G401.6 (cell line): Measurements from ENCODE around the gene NES.

ENCODE experiments used
- FAIRE-seq: peaks from 2 replicates; lab custom pipeline; 2012; peaks lifted over from hg19 to GRCh38; lab: Jason Lieb, UNC

Gene NES

DNA sequence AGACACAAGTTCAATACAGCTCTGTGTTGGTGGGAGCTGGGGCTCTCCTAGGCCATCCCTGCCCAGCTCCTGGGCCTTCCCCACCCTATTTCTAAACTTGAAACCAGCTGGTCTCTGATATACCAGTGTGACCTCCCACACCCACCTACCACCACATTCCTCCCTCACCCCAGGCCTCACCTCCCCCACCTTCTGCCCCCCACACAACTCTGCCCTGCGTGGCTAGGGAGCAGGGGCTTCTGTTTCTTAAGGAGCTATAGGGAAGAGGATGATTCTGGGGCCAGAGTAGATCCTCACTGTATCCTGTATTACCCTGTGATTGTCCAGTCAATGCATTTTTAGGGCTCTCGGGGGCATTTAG, 16.5 kb downstream of the NES start:
- no peak for FAIRE-seq

DNA sequence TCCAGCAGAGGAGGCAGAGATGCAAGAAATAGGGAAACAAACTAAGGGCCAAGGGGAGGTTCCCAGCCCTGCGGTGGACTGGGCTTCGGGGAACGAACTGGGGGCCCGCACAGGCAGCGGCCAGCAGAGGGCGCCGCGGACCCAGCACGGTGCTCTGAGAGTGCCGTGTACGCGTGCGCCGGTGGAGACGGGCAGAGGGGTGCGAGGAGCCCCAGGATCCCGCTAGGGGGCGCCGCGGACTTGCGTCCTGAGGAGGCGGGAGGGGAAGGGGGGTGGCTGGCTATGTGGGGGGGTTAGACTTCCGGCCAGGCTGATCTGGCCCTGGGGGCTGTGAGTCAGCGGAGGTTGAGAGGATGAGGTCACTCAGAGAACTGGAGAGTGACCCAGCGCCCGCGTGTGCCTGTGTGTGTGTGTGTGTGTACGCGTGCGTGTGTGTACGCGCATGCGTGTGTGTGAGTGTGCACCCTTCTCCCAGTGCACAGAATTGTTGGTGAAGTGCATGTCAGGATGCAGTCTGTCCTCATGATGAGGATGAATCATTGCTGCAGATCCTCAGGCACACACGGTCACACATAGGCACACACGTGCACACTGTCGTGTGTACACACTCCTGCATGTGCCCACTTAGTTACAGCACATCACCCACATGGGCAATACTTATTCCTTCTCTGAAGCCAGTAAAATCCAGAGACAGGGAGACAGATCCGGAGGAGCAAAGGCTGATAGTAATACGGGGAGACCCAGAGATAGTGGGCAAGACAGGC, 17.0 kb downstream of the NES start:
- peak; percentile 76 for FAIRE-seq

DNA sequence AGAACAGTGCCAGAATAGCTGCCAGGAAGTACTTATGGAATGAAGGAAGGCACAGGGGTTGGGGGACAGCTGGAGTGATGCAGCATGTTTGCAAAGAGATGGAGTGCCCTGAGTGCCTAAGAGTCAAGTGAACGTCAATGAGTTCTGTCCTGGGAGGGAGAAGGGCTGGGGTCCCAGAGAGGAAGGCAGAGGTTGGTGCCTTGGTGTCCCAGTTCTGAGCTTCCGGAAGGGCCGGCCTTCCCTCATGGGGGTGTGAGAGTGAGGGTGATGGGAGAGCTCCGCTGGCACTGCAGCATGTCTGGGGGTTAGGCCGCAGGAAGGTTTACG, 17.6 kb downstream of the NES start:
- no peak for FAIRE-seq

DNA sequence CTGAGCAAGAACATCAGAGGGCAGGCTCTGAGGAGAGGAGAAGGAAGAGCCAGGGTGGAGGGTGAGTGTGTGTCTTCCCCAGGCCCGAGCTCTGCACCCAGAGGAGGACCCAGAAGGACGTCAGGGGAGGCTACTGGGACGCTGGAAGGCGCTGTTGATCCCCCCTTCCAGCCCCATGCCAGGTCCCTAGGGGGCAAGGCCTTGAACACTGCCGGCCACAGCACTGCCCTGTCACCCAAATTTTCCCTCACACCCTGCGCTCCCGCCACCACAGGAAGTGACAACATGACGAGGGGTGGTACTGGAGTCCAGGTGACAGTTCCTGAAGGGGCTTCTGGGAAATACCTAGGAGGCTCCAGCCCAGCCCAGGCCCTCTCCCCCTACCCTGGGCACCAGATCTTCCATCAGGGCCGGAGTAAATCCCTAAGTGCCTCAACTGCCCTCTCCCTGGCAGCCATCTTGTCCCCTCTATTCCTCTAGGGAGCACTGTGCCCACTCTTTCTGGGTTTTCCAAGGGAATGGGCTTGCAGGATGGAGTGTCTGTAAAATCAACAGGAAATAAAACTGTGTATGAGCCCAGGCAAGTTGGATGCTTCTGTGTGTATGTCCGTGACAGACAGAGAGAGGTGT, 18.1 kb downstream of the NES start:
- FAIRE-seq: no peak

DNA sequence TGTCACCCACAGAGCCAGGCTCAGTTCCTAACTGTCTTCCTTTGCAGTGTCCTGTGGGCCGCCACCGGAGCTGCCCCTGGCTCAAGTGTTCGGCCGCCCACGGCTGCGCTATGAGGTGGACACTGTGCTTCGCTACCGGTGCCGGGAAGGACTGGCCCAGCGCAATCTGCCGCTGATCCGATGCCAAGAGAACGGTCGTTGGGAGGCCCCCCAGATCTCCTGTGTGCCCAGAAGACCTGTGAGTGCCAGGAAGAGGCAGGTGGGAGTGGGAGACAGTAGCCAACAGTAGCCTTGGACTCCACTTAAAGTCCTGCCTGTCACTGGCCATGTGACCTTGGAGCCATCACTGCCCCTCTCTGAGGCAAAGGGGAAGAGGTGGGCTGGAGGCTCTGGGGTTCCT, 18.7 kb downstream of the NES start:
- no peak for FAIRE-seq

DNA sequence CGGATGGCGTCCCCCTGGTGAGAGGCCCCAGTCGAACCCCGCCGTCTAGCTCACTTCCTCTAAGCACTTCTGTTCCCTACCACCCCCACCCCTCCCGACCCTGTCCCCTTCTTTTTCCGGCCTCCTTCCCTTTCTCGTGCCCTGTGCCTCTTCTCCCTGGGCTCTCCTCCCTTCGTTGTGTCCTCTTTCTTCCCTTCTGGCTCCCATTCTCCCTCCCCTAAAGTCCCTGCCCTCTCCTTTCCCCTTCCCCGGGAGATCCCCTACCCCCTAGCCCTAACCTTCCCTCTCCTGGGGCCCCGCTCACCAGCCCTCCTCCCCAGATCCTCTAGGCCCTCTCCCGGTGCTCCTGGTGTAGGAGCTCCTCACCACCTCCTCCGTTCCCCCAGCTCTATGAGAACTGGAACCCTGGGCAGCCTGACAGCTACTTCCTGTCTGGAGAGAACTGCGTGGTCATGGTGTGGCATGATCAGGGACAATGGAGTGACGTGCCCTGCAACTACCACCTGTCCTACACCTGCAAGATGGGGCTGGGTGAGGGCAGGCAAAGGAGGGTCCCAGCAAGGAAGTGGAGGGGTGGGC, 19.4 kb downstream of the NES start:
- no peak for FAIRE-seq

DNA sequence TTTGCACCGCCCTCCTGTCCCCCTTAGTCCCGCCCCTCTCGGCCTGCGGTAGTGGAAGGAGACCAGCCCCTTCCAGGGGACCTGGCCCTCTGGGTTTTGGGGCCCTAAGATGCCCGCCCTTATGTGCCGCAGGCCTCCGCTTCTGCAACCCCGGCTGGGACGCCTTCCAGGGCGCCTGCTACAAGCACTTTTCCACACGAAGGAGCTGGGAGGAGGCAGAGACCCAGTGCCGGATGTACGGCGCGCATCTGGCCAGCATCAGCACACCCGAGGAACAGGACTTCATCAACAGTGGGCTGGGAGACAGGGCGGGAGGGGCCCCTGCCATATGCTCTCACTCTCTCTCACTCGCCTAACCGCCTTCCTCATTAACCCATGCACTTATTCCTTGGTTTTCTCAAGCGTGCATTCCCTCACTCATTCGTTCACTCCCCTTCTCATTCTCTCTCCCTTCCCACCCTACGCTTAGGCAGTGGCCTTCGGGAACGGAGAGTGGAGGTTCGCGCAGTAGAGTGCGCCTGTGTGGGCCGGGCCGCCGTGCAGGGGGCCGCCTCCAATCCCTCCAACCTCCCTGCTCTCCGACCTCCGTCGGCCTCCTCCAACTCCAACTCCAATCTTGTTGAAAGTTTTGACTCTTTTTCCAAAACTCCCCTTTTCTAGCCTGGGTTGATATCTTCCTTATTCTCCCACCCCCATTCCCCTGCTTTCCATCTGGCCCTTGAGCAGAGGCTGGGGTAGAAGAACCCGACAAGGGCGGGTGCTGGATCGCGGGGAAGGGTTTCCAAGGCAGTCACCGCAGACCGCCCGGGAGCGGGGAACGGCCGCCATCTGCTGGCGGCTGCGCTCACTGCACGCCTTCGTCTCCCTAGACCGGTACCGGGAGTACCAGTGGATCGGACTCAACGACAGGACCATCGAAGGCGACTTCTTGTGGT, 20.1 kb downstream of the NES start:
- no peak for FAIRE-seq

DNA sequence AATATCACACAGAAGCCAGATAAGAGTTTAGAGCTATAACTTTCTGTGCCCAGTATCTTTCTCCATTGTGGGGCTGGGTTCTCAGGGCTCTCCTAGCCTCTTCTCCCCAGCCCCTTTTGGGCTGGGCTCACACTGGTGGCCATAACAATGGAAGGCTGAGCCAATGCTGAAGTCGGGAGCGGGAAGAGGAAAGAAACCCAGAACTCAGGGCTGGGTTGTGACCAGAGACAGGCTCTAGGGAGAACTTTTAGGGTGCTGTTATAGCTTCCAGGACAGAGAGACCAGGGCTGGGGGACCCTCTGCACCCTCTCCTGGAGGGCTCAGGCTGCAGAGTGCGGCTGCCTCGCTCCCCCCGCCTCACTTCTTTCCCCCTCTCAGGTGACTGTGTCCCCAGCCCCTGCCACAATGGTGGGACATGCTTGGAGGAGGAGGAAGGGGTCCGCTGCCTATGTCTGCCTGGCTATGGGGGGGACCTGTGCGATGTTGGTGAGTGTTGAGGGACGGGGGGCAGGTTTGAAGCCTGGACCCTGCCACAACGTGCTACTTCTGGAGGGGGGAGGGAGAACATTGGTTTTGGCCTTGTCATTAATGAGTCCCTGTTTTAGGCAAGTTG, 21.2 kb downstream of the NES start:
- FAIRE-seq: no peak

DNA sequence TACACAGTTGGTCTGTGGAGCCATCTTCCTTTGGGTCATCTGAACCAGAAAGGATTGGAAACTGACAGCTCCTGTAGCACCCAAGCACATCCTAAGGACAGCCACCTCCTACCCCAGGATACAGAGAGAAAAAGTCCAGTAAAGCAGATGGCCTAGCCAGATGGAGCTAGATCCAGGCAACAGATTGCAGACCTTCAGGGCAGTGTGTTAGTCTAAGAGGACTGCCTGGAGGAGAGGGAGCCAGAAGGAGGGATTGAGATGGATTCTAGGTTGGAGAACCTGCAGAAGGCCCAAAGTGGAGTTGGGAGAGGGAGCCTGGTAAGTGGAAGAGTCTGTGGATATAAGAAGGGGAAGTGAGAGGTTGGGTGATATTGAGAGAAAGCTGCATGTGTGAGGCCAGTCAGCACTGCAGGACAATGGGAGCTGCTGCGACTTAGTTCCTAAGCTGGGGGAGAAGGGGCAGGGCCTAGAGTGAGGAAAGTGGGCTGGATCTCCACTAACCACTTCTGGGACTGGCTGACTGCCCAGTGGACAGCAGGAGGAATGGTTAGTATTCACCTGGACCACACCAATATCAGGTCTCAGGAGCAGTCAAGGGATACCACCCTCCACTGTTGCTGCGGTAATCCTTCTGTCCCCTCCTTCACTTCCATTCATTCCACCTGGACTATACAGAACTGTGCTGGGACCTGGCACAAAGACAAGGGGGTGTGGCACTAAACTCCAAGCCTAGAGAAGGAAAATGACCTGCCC, 21.9 kb downstream of the NES start:
- no peak for FAIRE-seq

DNA sequence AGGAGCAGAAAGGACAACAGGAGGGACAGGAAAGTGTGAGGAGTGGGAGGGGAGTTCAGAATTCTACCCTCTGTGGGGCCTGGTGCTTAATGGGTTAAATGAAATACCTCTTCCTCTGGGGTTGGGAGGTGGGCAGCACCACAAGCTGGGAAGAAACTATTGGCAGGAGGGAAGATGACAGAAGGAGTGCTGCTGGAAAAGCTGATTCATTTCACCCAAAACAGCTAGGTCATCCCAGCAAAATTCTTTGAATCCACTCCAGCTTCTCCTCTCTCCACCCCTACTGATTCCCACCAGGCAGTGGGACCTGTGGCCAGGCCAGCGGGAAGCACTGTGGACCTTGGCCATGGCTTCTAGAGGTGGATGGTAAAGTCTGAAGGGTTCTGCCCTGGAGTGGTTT, 22.5 kb downstream of the NES start:
- no peak for FAIRE-seq

DNA sequence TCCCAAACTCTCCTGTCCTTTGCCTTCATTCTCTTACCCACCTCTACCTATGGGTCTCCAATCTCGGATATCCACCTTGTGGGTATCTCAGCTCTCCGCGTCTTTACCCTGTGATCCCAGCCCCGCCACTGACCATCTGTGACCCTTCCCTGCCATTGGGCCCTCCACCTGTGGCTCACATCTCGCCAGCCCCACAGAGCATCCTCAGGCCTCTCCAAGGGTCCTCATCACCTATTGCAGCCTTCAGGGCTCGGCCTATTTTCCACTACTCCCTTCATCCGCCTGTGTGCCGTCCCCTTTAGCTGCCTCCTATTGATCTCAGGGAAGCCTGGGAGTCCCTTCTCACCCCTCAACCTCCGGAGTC, 24.2 kb downstream of the NES start:
- FAIRE-seq: no peak

DNA sequence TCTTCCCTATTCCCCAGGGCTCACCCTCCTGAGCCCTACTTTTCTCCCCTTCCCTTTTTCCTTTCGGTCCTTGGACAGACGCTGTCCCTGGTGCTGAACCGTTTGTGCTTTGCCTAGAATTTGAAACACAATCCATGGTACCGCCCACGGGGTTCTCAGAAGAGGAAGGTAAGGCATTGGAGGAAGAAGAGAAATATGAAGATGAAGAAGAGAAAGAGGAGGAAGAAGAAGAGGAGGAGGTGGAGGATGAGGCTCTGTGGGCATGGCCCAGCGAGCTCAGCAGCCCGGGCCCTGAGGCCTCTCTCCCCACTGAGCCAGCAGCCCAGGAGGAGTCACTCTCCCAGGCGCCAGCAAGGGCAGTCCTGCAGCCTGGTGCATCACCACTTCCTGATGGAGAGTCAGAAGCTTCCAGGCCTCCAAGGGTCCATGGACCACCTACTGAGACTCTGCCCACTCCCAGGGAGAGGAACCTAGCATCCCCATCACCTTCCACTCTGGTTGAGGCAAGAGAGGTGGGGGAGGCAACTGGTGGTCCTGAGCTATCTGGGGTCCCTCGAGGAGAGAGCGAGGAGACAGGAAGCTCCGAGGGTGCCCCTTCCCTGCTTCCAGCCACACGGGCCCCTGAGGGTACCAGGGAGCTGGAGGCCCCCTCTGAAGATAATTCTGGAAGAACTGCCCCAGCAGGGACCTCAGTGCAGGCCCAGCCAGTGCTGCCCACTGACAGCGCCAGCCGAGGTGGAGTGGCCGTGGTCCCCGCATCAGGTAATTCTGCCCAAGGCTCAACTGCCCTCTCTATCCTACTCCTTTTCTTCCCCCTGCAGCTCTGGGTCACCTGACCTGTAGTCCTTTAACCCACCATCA, 24.8 kb downstream of the NES start:
- FAIRE-seq: no peak

DNA sequence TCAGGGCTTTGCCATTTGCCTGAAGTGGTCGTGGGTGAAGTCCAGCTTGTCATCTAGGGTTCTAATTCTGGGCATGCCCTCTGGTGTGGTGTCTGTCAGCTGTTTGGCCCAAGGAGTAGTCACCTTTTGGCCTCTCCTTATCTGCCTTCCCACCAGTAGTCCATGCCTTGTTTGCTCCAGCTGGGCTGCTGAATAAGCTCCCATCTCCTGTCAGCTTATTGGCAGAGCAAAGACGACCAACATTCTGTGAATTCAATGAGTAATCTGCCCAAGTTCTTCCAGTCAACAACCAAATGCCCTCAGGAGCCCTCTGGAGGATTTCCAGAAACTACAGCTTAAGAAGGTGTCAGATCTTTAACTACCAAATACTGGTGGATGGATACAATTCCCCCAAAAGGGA, 28.3 kb downstream of the NES start:
- no peak for FAIRE-seq

DNA sequence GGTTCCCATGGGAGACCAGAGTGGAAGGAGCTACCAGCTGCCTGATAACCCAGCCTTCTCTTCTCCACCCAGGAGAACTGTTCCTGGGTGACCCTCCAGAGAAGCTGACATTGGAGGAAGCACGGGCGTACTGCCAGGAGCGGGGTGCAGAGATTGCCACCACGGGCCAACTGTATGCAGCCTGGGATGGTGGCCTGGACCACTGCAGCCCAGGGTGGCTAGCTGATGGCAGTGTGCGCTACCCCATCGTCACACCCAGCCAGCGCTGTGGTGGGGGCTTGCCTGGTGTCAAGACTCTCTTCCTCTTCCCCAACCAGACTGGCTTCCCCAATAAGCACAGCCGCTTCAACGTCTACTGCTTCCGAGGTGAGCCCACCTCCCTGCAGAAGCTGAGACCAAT, 28.7 kb downstream of the NES start:
- no peak for FAIRE-seq

DNA sequence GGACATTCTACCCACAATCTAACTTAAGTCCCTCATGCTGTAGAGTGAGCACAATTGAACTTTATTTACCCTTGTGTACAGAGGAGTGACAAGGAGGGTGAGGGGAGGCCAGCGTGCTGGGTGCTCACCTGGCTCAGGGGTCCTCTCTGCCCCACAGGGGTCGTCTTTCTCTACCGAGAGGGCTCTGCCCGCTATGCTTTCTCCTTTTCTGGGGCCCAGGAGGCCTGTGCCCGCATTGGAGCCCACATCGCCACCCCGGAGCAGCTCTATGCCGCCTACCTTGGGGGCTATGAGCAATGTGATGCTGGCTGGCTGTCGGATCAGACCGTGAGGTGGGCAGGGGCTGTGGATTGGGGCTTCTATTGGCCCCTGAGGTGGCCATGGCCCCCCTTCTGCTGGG, 29.9 kb downstream of the NES start:
- no peak for FAIRE-seq

DNA sequence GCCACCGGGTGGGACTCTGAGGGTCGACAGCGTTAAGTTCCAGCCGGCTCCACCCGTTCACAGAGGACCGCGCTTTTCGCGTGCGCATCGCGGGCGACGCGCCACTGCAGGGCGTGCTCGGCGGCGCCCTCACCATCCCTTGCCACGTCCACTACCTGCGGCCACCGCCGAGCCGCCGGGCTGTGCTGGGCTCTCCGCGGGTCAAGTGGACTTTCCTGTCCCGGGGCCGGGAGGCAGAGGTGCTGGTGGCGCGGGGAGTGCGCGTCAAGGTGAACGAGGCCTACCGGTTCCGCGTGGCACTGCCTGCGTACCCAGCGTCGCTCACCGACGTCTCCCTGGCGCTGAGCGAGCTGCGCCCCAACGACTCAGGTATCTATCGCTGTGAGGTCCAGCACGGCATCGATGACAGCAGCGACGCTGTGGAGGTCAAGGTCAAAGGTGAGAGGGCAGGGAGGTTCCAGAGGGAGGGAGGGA, 30.4 kb downstream of the NES start:
- no peak for FAIRE-seq

DNA sequence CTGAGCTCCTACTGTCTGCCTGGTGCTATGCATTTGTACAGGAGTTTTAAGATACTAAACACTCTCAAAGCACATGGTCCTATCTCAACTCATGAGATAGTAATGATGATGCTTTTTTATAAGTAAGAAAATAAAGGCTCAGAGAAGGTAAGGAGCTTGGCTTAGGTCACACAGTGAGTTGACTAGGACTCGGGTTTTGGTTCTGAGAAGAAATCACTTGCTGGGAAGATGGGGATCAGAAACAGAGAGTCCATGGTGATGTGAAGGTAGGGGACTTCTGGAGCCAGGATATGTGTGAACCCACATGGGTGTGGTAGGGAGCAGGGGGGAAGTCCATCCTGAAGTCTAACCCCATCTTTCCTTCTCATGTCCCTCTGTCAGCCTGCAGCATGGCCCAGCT, 31.5 kb downstream of the NES start:
- no peak for FAIRE-seq

DNA sequence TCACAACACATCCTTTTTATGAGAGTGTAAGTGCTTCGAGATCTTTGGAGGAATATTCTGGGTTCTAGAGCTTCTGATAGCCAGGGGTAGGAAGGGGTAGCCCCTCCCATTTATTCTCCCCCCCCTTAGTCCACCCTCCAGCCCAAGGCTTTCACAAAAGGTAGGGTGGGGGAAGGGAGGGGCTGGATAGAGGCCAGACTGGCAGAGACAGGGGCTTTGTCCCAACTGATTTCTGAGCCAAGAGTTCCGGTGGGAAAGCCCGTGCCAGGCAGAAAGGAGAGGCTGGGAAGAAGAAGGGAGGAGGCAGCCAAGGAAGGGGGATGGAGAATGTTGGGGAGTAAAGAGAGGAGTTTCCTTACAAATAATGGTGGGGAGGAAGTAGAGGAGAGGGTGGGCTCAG, 32.2 kb downstream of the NES start:
- no peak for FAIRE-seq

DNA sequence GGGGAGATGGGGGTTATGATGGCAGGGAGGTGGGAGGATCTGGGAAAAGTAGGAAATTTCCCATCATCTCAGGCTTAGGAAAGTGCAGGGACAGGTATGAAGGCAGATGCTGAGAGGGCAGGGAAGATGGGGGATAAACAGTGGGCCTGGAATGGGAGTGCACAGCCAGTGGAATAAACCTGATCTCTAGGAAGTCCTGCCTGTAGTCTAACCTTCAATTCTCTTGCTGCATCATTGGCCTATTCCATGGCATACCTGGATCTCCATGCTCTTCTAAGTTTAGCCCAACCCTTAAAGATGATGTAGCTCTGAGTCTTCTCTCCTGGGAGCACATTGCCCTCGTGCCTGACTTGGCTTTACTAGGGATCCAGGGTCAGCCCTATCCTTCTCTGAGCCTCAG, 32.6 kb downstream of the NES start:
- FAIRE-seq: no peak

DNA sequence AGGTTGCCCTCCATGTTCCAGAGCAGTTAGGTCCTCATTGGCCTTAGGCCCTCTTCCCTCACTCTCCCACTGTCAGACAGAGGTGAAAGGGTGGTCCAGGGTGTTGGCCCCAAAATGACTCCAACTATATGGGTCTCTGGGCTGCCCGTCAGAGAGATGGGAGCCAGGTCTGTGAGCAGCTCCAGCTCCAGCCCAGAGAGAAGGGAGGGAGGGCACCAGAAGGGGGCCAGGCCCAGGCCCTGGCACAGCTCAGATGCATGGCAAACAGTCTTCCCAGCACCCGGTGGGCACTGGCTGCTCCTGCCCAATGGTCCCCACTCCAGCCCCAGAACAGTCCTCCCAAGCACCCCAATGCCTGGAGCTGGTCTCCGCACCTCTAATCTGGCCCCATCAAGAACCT, 33.1 kb downstream of the NES start:
- FAIRE-seq: no peak

DNA sequence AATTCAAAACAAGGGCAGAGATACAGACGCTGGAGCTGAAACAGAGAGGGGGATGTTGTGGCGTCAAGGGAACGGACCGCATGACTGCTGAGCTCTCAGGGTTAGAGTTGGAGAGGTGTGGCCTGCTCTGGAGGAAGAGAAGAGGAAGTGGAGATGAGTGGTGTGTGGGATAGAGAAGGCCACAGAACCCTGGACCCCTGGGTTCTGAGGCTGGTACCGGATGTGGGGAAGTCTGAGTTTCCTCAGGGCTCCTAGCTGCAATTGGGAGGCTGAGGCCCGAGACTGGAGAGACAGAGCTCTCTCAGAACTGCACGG, 33.5 kb downstream of the NES start:
- FAIRE-seq: no peak
